Left hindlimb (tissue), 1 donor: ENCODE measurements around the gene AVPR1B.

Experiments
- DNase-seq: peaks from one replicate; pipeline ENCODE4 v3.0.0-alpha.2; 2018

Gene AVPR1B

GRCh38 chr1:206117151-206117948, at the start of gene AVPR1B:
TSS of gene AVPR1B (minus strand) at chr1:206117388. CDS start at chr1:206116890, 498 bp downstream.
- DNase-seq: peak; percentile 80

GRCh38 chr1:206145771-206146290, 28.6 kb upstream of the AVPR1B start:
- no peak for DNase-seq

GRCh38 chr1:206144605-206145004, 27.4 kb upstream of the AVPR1B start:
- DNase-seq: no peak

GRCh38 chr1:206143537-206144172, 26.5 kb upstream of the AVPR1B start:
- DNase-seq: peak; percentile 80

- no peak for DNase-seq
These were observed 25.6 kb upstream of the AVPR1B start for GRCh38 chr1:206142770-206143169.

- DNase-seq: no peak
These were observed 24.8 kb upstream of the AVPR1B start for GRCh38 chr1:206142011-206142410.

GRCh38 chr1:206136241-206136640, 19.1 kb upstream of the AVPR1B start:
- no peak for DNase-seq

GRCh38 chr1:206135248-206135647, 18.1 kb upstream of the AVPR1B start:
- DNase-seq: no peak

- DNase-seq: no peak
These were observed 16.7 kb upstream of the AVPR1B start for GRCh38 chr1:206133751-206134415.

- no peak for DNase-seq
These were observed 13.8 kb upstream of the AVPR1B start for GRCh38 chr1:206131037-206131436.

- DNase-seq: no peak
These were observed 11.0 kb upstream of the AVPR1B start for GRCh38 chr1:206128196-206128595.

GRCh38 chr1:206127336-206127735, 10.1 kb upstream of the AVPR1B start:
- no peak for DNase-seq

- no peak for DNase-seq
These were observed 8.2 kb upstream of the AVPR1B start for GRCh38 chr1:206125346-206125745.

- no peak for DNase-seq
These were observed 5.5 kb upstream of the AVPR1B start for GRCh38 chr1:206122686-206123085.

GRCh38 chr1:206121269-206121668, 4.1 kb upstream of the AVPR1B start:
- no peak for DNase-seq

- DNase-seq: no peak
These were observed 3.2 kb upstream of the AVPR1B start for GRCh38 chr1:206120406-206120805.

- no peak for DNase-seq
These were observed 376 bp downstream of the AVPR1B start for GRCh38 chr1:206116873-206117150.

- DNase-seq: no peak
These were observed 856 bp downstream of the AVPR1B start for GRCh38 chr1:206116191-206116872.

- DNase-seq: no peak
These were observed 1.4 kb downstream of the AVPR1B start for GRCh38 chr1:206115791-206116190.

- no peak for DNase-seq
These were observed 2.2 kb downstream of the AVPR1B start for GRCh38 chr1:206114692-206115640.

- no peak for DNase-seq
These were observed 4.4 kb downstream of the AVPR1B start for GRCh38 chr1:206112600-206113301.
